HEK293T (cell line): ENCODE results near the gene CTNNA2.

ENCODE experiments used
- ARNT ChIP-seq: fragments of 450-650 bp; IDR thresholded peaks from 2 replicates; pipeline ENCODE4 v1.6.1; 2017; ENCODE audit warnings: mild to moderate bottlenecking
- BHLHE40 ChIP-seq: fragments of 450-650 bp; IDR thresholded peaks from 2 replicates; pipeline ENCODE4 v1.6.1; 2016; ENCODE audit warnings: mild to moderate bottlenecking, moderate library complexity, borderline replicate concordance
- ELF4 ChIP-seq: fragments of 450-650 bp; IDR thresholded peaks from 2 replicates; pipeline ENCODE4 v1.6.1; 2017; ENCODE audit warnings: antibody characterized with exemption
- FOXA1 ChIP-seq: fragments of 450-650 bp; IDR thresholded peaks from 2 replicates; pipeline ENCODE4 v1.6.1; 2016; ENCODE audit warnings: mild to moderate bottlenecking
- FOXK2 ChIP-seq: fragments of 450-650 bp; IDR thresholded peaks from 2 replicates; pipeline ENCODE4 v1.6.1; 2016; ENCODE audit warnings: mild to moderate bottlenecking
- FOXM1 ChIP-seq: fragments of 450-650 bp; IDR thresholded peaks from 2 replicates; pipeline ENCODE4 v1.6.1; 2017; ENCODE audit warnings: mild to moderate bottlenecking, borderline replicate concordance
- HDGF ChIP-seq: fragments of 450-650 bp; IDR thresholded peaks from 2 replicates; pipeline ENCODE4 v1.6.1; 2017; ENCODE audit warnings: antibody characterized with exemption, borderline replicate concordance
- L3MBTL2 ChIP-seq: fragments of 450-650 bp; conservative IDR thresholded peaks from 2 replicates; pipeline ENCODE4 v1.6.1; 2016; ENCODE audit warnings: mild to moderate bottlenecking
- LEF1 ChIP-seq: fragments of 450-650 bp; IDR thresholded peaks from 2 replicates; pipeline ENCODE4 v1.6.1; 2017; ENCODE audit warnings: mild to moderate bottlenecking, borderline replicate concordance
- NFRKB ChIP-seq: fragments of 450-650 bp; IDR thresholded peaks from 2 replicates; pipeline ENCODE4 v1.6.1; 2016; ENCODE audit warnings: mild to moderate bottlenecking, moderate library complexity
- SP1 ChIP-seq: fragments of 450-650 bp; IDR thresholded peaks from 2 replicates; pipeline ENCODE4 v1.6.1; 2017
- TARDBP ChIP-seq: fragments of 450-650 bp; IDR thresholded peaks from 2 replicates; pipeline ENCODE4 v1.6.1; 2016
- ZNF384 ChIP-seq: fragments of 450-650 bp; IDR thresholded peaks from 2 replicates; pipeline ENCODE4 v1.6.1; 2016

DNA sequence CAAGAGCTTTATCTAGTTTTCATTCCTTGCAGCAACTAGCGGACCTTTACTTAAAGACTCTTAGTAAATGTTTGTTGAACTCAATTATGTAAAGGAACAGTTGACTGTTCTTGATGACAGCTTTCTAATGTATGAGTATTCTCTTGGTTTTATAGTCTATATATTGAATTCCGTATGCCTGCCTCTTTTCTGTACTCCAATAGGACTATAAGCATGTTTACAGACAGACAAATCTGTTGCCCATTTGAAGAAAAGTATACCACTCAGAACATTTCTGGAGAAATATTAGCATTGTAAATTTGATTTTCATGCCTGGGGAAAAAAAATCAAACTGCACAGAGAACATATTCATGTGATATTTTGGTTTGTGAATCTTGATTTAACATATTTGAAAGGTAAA, 682.2 kb downstream of the CTNNA2 start:
- TF ChIP-seq ZNF384 (no peak), ARNT (no peak), BHLHE40 (no peak), LEF1 (no peak), NFRKB (no peak), HDGF (no peak), SP1 (no peak), TARDBP (no peak), L3MBTL2 (no peak), FOXM1 (no peak), FOXK2 (no peak), ELF4 (no peak), FOXA1 (no peak)
